ENCODE measurements around the gene MDN1.

DNA sequence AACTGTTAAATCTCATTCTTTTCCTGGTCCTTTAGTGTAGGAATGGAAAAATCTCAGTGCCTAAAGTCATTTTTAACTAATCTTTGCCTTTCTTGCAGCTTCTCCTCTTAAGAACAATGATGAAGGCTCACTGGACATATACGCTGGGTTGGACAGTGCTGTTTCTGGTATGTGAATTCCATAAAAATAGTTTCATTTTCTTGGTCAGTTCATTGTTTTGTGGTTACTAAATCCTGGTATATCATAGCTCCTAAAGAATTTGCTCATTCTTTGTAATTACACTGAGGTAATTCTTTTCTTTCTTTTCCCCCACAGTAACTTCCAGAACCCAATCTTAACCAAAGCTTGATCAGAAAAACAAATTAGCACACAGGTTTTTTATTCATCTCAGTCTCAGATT lies 33.5 kb upstream of the MDN1 start:
- no peak for TF ChIP-seq CTCF (IDR thresholded peaks at IDR 0.05)
- TF ChIP-seq POLR2A (IDR thresholded peaks at IDR 0.05): no peak
